Measurements from ENCODE around the gene CNIH3.

DNA sequence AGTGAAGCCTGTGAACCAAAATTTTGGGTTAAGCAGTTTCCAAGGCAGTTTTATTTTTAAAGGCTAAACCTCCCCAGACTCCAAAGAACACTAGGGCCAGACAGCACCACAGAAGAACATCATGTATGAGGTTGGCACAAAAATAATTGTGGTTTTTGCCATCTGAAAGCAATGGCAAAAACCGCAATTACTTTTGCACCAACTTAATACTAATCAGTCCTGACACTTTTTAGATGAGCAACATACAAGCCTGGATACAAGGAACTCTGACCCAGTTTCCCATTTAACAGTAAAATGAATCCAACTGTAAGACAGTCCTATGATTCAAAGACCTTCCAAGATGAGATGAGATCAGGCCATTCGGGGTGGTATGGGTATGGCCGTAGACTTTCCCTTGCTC, 46.8 kb downstream of the CNIH3 start:
- TF ChIP-seq, protein P1, sequence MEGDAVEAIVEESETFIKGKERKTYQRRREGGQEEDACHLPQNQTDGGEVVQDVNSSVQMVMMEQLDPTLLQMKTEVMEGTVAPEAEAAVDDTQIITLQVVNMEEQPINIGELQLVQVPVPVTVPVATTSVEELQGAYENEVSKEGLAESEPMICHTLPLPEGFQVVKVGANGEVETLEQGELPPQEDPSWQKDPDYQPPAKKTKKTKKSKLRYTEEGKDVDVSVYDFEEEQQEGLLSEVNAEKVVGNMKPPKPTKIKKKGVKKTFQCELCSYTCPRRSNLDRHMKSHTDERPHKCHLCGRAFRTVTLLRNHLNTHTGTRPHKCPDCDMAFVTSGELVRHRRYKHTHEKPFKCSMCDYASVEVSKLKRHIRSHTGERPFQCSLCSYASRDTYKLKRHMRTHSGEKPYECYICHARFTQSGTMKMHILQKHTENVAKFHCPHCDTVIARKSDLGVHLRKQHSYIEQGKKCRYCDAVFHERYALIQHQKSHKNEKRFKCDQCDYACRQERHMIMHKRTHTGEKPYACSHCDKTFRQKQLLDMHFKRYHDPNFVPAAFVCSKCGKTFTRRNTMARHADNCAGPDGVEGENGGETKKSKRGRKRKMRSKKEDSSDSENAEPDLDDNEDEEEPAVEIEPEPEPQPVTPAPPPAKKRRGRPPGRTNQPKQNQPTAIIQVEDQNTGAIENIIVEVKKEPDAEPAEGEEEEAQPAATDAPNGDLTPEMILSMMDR (IDR thresholded peaks at IDR 0.05): no peak
- no peak for TF ChIP-seq POLR2A (IDR thresholded peaks at IDR 0.05)
